Left renal cortex interstitium (tissue), 4 donors: Measurements from ENCODE around the gene CYGB. TPM values are rescaled to one million over a fixed set of nuclear protein-coding genes. Genes with fewer than 3 reads are reported as not detected.
"Not testable (repeated sequence)": the region's sequence is repeated elsewhere in the genome, so short reads cannot be mapped to it uniquely, and the experiment has no call there.

Source experiments
- DNase-seq, 4 donors: peaks; one replicate each; pipeline ENCODE4 v3.0.0-alpha.2; 2013; ENCODE audit warnings: low read depth in 4 of 4, low spot score in 2 of 4, missing footprints in 1 of 4
- polyA plus RNA-seq, 4 donors: library from polyadenylated mRNA; unstranded; fragments of 120-200 nt; gene quantifications; one replicate each; pipeline ENCODE4 v1.2.1, GENCODE V29; 2013; ENCODE audit not compliant: insufficient read length in 4 of 4

CYGB gene
- polyA plus RNA-seq, 4 donors: 12.2 to 23.4 (median 14.9) TPM

DNA sequence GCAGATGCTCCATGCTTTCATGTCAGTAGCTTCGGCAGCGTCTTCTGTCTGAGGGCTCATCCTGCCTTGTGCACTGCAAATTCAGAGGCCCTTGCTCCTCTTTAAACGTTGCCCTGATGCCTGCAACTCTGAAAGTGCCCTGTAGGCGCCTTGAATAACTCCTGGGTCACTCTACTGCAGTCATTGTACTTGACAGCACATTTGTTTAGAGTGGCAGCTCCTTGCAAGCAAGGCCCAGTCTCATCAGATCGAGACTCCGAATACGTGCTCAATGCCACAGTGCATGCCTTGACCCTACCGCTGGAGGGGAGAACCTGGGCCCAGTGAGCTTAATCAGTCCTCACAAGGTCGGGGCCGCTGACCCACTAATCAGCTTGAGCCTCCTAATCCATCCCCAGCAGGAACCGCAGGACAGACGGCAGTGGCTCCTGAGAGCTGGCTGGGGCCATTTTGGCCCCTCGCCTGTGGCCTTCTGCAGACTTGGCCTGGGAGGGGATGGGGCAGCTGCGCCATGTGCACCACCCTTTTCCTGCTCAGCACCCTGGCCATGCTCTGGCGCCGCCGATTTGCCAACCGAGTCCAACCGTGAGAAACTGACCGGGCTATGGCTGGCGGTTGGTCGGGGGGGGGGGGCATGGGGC, 2.2 kb upstream of the CYGB start, which contains the start of gene PRCD:
TSS of gene PRCD (plus strand) at position 414 of the 641 bp plus-strand sequence. CDS start at position 512, 98 bp downstream.
- DNase-seq: no peak

DNA sequence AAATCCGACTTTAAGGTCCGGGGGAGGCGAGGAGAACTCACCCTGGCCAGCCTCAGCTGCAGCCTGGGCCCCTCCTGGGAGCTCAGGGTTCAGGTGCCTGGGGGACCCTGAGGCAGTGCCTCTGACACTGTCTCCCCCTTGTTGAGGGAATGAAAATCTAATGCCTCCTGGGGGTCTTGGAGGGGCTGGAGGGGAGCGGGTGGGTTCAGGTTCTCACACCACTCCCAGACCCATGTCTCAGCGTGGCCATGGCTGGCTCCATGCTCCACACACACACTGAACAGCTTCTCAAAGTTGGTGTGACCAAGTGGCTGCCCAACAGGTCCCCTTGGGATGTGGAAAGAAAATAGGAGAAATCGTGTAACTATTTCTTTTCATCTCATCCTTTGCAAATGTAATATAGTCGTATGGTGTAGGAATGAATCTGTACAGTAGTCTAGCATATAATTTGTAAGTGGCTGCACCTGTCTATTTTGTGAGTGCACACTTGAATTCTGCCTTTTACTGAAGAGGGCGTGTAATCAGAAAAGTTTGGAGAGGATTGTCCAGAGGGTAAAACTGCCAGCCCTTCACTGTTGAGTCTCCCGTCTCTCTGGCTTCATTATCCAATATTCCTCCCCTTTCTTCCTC, 1.5 kb upstream of the CYGB start:
- DNase-seq: no peak

DNA sequence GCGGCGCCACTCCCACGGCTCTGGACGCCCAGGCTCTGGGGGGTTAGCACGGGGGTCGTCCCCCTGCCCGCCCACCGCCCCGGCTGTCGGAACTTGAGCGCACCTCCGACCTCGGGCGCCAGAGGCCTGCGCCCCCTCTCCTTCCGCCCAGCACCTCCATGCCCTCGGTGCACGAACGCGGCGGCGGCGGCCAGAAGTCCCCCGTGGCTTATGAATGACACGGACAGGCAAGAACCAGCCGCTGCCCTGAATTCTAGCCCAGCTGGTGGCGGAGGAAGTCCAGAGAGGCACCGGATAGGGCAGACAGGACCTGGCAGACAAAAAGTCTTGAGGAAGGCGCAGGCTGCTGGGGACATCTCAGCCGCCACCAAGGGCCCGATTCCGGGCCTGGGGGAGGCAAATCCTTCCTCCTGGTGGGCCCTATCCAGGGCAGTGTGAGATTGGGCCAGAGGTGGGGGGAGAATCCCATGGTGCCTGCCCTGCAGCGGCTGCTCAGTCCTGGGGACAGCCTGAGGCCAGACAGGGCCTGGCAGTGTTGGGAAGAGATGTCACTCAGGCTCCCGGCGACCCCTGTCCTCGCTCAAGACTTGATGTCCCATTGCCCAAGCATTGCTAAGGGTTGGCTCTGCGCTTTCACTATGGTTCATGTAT, 897 bp upstream of the CYGB start:
- DNase-seq: no peak

DNA sequence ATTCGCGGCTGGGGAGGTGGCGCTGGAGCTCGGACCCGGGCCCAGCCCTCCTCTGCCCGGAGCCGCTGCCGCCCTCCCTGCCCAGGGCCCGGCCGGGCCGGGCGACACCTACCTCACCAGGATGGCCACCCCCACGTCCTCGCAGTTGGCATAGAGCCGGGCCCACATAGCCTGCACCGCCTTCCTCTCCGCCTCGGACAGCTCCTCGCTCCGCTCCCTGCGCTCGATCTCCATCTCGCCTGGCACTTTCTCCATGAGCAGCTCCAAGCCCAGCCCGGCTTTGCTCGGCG, 276 bp downstream of the CYGB start:
- no peak for DNase-seq

DNA sequence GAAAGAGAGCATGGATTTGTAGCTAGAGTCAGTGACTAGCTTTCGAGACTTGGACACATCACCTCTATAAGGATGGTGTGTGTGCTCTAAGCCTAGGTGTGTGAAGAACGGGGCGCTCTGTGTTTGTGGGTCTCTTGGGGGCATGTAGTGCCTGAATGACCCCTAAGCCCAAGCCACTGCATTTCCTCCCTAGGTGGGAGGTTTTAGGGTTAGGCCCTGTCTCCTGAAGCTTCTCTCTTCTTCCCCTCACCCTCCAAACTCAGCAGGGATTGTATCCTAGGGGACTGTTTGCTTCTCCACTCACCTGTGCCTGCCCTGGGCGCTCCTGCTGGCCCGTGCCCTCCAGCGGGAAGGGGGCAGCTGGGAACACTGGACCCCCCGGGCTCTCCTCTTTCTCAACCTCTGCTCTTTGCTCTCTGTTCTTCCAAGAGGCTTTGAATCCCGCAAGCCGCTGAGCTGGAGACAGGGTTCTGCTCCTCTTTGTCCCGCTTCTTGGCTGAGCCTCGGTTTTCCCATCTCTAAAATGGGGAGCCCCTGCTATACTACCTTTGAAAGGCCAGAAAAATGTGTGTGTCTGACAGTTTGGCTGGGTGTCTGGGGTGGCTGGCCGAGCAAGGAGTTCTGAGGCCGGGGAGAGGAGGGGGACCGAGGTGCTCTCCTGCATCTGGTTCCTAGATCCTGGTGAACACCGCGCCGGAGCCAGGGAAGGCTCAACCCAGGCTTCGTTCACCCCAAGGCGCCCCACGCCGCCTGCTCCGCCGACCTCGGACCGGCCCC, 810 bp downstream of the CYGB start:
- DNase-seq: no peak

DNA sequence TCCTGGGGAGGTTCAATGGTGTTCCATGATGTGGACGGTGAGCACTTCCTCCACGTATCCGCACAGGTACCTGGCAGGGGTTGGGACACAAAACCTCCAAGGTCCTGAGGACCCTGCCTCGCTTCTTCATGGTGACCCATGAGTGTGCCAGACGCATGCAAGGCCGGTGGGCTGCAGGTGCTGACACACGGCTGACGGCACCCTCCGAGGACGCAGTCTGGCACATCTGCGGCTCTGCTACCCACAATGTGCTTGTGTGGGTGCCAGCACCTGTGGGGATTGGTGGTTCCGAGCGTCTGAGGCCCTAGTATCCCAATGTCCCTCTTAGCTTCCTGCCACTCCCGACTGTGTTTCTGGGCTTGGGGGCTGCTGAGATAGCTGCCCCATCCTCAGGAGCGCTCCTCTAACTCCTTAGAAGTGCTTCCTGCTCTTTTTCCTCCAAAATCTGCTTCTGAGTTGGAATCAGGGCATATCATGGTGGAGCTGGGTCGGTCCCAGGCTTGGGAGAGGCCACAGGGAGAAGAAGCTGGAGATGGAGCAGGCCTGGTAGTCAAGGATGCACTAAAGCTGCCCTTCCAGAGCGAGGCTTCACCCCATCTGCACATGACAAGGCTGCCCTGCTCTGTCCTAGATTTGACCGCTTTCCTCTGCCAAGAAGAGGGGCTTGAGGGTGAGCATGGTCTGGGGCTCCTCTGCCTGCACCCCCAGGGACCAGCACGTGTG, 1.6 kb downstream of the CYGB start:
- DNase-seq: no peak

DNA sequence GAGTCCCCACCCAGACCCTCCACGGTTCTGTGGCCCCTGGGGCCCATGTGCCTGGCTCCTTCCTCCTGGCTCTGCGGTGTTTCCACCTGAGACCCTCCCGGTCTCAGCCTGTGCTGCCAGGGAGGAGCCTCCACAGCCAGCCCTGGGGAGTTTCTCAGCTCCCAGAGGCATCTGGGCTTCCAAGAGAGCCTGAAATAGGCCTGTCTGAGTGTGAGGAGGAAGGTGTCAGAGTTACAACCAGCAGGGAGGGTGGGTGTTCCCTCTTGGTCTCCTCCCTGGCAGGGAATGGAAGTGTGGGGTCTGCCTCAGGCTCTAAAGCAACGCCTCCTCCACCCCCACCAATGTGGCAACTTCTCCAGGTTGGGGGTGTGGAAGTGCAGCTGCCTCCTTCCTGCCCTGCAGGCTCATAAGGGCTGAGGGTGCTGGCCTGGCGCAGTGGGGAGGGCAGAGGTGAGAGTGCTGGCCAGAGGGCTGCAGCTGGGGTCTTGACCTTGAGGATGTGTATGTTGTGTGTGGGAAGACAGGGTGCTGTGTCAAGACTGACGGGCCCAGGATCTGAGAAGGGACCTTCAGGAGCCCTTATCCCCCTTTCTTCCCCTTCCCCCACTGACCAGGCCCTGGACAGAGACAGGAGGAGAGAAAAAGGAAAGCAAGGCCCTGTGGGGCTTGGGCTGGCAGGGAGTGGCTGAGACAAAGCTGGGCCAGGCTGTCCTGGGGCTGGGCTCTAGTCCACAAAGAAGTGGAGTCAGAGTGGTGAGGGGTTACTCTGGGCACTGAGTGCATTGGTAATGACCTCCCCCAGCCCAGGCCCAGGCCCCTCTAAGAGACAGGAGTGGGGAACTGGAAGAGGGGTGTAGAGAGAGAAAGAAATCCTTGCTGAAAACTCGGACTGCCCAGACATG, 2.4 kb downstream of the CYGB start:
- DNase-seq: no peak

DNA sequence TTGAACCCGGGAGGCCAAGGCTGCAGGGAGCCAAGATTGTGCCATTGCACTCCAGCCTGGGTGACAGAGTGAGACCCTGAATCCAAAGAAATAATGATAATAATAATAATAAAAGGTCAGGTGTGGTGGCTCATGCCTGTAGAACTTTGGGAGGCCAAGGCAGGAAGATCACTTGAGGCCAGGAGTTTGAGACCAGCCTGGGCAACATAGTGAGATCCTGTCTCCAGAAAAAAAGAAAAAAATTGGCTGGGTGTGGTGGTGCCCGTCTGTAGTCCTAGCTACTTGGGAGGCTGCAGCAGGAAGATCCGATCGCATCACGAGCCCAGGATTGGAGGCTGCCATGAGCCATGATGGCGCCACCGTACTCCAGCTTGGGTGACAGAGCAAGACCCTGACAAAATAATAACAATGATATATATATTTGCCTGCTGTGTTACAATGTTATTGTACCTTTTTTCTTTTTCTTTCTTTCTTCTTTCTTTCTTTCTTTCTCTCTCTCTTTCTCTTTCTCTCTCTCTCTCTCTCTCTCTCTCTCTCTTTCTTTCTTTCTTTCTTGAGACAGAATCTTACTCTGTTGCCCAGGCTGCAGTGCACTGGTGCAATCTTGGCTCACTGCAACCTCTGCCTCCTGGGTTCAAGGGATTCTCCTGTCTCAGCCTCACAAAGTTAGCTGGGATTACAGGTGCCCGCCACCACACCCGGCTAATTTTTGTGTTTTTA, 3.7 kb downstream of the CYGB start:
- not testable (repeated sequence) for DNase-seq

DNA sequence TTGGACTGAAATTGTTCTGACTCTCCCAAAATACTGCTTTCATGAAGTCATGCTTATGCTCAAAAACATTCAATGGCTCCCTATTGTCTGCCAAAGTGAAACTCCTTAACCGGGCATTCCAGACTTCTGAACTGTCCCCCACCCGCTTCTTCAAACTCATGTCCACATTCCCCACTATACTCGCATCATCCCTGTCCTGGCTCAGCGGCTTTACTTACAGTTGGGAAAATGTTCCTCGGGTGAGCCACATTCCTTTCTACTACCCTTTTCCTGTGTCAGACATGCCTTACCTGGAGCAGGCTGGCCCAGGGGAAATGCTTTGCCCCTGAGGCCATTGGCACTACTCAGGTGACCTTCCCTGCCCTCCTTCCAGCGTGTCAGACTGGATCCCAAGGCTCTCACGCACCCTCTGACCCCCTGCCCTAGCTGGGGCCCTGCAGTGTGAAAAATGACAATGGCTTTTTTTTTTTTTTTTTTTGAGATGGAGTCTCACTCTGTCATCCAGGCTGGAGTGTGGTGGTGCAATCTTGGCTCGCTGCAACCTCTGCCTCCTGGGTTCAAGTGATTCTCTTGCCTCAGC, 5.3 kb downstream of the CYGB start:
- DNase-seq: no peak

DNA sequence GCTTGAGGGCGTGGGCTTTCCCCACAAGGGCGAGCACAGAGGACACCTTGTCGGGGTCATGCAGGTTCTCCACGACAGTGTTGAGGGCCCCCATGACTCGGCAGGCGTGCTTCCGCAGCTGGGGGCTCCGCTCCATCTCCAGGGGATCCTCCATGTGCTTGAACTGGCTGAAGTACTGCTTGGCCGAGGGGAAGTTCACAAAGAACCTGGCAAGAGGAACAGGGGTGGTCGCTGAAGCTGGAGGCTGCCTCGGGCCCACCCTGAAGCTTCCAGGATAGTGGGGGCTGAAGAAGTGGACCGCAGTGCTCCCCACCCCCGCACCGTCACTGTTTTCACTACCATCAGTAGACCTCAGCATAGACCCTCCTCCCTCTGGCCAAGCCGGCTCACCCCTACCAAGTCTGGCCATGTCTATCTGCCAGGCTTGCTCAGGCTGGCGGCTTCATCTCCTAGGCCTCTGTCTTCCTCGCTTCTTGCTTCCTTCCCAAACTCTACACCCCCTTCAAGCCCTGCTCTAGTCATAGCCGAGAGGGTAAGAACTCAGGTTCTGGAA, 5.9 kb downstream of the CYGB start:
- DNase-seq: no peak

DNA sequence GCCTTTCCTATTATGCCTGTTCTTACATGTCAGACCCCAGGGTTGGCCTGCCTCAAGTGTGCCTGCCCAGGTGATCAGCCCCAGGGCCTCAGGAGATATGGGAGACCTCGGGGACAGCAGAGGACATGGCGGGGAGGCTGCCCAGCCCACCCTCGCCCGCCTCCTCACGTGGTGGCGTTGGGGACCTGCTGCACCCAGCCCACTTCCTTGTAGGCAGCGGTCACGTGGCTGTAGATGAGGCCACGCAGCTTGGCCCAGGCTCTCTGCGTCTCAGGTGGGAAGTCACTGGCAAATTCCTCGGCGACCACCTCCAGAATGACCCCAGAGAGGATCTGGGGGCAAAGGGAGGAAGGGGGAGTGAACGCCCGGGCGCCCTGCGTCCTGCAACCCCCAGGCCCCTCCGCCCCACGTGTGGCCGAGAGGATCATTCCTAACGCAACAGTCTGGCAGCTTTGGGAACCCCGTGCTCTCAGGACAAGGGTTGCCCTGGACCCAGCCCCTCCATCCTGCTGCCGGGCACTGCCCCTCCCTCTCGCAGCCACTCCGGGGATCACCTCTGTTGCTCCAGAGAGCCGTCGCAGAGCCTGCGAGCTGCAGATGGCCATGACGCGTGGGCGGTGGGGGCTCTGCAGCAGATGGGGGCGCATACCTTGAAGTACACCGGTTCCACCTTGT, 6.6 kb downstream of the CYGB start:
- no peak for DNase-seq

DNA sequence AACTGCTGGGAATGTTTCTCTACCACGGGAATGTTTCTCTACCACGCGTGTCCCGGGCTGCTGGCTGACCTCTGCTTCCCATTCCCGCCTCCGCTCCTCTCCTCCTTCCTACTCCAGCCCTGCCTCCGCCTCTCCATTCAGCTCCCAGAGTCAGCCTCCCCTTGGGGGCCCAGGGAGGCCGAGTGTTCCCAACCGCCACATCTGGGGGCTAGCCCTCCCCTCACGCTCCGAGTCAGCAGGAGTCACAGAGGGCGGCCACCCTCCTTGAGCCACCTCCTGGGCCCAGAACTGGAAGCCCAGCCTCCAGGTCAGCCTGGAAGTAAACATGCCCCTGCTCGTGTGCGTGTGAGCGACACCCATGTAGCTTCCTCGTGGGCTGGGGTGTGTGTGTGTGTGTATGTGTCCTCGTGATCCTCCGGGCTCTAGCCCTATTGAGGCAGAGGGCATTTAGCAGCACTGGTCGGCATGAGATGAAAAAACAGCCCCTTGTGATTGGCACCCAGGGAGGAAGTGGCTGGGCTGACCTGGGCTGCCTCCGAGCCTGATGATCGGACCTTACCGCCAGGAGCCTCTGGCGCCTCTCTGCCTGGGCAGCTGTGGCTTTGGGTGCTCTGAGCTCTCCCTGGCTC, 7.3 kb downstream of the CYGB start:
- DNase-seq: no peak

DNA sequence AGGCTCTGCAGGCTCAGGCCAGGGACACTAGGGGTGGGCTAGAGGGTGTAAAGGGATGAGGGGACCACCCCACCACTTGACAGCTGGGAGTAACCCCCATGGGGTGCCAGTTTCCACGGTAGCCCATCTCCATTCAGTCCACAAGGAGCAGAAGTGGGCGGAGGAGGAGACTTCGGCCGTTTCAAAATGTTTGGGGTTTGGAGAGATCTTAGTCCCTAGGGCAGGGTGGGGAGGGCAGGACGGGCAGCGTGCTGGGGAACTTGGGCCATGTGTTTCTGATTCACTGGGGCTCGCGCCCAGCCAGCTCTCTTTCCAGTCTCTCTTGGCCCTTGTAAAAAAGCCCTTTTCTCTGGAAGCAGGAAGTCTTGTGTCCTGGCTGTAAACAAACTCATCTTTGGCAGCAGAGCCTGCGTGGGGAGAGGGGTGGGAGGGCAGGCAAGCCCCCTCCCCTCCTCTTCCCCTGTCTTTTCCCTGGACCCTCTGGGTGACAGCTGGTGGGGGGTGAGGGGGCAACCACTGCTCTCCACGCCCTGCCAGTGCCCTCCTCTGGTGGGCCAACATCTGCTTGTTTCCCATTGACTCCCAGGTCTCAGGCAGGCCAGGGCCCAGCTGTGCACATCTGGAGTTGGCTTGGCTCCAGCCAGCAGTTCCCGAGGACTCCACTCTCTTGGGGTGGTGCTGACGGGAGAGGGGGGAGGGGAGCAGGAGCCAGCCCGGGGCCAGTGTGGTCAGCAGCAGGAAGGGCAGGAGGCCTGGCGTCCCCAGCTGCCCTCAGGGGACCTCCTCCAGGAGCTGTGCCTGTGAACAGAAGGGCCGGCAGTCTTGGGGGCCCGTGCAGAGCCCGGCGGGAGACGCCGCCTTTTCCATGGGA, 8.1 kb downstream of the CYGB start:
- DNase-seq: peak in 2 of 4 donors; percentile 77 to 79

DNA sequence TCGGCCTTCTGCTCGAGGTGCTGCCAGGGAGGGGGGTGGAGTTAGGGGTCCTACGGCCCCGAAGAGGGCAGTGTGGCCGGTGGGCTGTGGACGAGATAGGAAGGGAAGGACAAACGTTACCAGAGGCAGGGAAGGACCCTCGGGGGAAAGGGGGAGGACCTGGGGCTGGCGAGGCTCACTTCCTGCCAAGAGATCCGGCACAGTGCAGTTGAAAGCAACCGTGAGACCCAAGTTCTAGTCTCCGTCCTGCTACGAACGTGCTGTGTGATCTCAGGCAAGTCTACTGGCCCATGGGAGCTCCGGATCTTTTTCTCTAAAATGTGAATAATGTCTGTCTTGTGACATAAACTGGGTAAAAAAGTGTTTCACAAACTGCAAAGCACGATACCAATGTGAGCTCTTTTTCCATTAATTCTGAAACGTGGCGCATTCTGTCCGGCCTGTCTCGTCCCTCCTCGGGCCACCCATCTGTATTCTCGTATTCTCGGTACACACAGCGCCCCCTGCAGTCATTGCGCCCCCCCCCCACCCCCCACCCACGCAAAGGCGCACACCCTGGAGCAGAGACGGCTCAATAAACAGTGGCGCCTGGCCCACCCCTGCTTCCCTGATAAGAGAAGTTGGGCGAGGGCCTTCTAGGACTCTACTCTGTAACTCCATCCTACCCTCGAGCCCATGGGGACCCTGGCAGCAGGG, 8.8 kb downstream of the CYGB start:
- no peak for DNase-seq

DNA sequence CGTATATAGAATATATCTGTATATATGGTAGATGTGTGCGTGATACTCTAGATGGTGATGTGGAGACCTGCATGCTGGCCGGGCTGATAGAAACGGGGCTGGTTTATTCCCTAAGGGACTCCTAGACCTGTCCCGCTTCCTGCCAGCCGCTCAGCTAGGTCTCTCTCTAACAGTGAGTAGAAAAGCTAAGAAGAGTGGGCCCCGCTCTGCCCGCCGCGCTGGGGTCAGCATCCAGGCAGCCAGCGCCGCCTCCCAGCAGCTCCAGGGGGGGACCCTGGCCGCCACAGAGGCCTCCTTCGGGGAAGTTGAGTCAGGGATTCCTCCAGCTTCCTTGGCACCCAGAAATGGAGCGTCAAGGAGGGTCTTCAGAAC, 9.4 kb downstream of the CYGB start:
- no peak for DNase-seq
